ENCODE results near the gene SYTL1. TPM values are rescaled to one million over a fixed set of nuclear protein-coding genes. Genes with fewer than 3 reads are reported as not detected.

Gene SYTL1
- total and polyA plus RNA-seq, 9 of the 15 experiments (the other 6 are each of a cell fraction or from before 2014, with no cell fraction given), result 0.04 to 9.3 (median 1.7) TPM

GRCh38 chr1:27379564-27380122 is 37.8 kb downstream of the SYTL1 start:
- no peak overlapping the region for H3K27ac ChIP-seq (ENCODE audit: extremely low read depth, low read depth, low read length)
- peak overlapping the region in 1 of 2 experiments; percentile 82; a peak in 2 of 4 replicates for H3K9ac ChIP-seq (ENCODE audit: insufficient read depth in 1 of 2, low read depth in 2 of 2, low read length in 2 of 2)
- no peaks in the 10 kb centered on the region for H3K27me3 ChIP-seq (ENCODE audit: control insufficient read depth in 2 of 2, insufficient read depth in 2 of 2, low read length in 2 of 2)
- H3K9me3 ChIP-seq (replicated peaks; ENCODE audit: control insufficient read depth, insufficient read depth, low read depth, low read length), result no peaks in the 10 kb centered on the region
- in situ Hi-C loops (cut with MboI), result no loop called here
- H3K79me2 ChIP-seq (ENCODE audit: control insufficient read depth, insufficient read depth, low read length), result no peaks in the 10 kb centered on the region
- H3K9me1 ChIP-seq (ENCODE audit: control insufficient read depth, insufficient read depth, low read length), result no peaks in the 10 kb centered on the region
- H3K4me3 ChIP-seq, result no peak overlapping the region
- 34% methylated on average over 11 of the region's 11 CpGs for WGBS (ENCODE audit: insufficient coverage, low coverage, missing lambda C conversion rate)
- TF ChIP-seq HOXB6 (CRISPR knock-in tag; IDR thresholded peaks at IDR 0.05; ENCODE audit: borderline replicate concordance), result no peak
- TF ChIP-seq, protein P1, sequence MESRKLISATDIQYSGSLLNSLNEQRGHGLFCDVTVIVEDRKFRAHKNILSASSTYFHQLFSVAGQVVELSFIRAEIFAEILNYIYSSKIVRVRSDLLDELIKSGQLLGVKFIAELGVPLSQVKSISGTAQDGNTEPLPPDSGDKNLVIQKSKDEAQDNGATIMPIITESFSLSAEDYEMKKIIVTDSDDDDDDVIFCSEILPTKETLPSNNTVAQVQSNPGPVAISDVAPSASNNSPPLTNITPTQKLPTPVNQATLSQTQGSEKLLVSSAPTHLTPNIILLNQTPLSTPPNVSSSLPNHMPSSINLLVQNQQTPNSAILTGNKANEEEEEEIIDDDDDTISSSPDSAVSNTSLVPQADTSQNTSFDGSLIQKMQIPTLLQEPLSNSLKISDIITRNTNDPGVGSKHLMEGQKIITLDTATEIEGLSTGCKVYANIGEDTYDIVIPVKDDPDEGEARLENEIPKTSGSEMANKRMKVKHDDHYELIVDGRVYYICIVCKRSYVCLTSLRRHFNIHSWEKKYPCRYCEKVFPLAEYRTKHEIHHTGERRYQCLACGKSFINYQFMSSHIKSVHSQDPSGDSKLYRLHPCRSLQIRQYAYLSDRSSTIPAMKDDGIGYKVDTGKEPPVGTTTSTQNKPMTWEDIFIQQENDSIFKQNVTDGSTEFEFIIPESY (CRISPR knock-in tag; IDR thresholded peaks at IDR 0.05), result no peak
- TF ChIP-seq, protein P2, sequence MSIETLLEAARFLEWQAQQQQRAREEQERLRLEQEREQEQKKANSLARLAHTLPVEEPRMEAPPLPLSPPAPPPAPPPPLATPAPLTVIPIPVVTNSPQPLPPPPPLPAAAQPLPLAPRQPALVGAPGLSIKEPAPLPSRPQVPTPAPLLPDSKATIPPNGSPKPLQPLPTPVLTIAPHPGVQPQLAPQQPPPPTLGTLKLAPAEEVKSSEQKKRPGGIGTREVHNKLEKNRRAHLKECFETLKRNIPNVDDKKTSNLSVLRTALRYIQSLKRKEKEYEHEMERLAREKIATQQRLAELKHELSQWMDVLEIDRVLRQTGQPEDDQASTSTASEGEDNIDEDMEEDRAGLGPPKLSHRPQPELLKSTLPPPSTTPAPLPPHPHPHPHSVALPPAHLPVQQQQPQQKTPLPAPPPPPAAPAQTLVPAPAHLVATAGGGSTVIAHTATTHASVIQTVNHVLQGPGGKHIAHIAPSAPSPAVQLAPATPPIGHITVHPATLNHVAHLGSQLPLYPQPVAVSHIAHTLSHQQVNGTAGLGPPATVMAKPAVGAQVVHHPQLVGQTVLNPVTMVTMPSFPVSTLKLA (conservative IDR thresholded peaks at IDR 0.05), result 0 out of 4 replicates have a peak, but pooled peaks of 1 of the 2 experiments have one; percentile 21
- H2AFZ ChIP-seq (ENCODE audit: low read depth, low read length), result peak overlapping the region; percentile 3; the same call in 1 of the 2 replicates
- intact Hi-C loops (cut with micrococcal nuclease), result no loop called here
- DNase-seq (ENCODE audit: extremely low read depth in 1 of 4, low spot score in 3 of 4) (no peak), ATAC-seq (no peak), FAIRE-seq (peak; percentile 61)
- H4K20me1 ChIP-seq (replicated peaks; ENCODE audit: control insufficient read depth, insufficient read depth, low read length), result no peaks in the 10 kb centered on the region; the same call in 1 of the 2 replicates
- H3K36me3 ChIP-seq (ENCODE audit: control insufficient read depth, insufficient read depth, low read length), result no peaks in the 10 kb centered on the region
- ChIA-PET CTCF (ENCODE audit: low intra/inter-chr PET ratio) (no interaction called here), POLR2A (interaction anchor here (0.7 to 1.0 kb wide), 3 partner anchors 9 to 22 kb away, joined by 3 to 4 read pairs (median 3); no protein-coding TSS in a partner anchor)
- H3K4me2 ChIP-seq (ENCODE audit: insufficient read depth, low read length), result no peak overlapping the region
- no TSS peak for BruUV-seq (replicated peaks)
- peaks cover 9 to 42% of the 10 kb centered on the region in 2 experiments for H3K4me1 ChIP-seq (replicated peaks in 1 of 2; ENCODE audit: control insufficient read depth in 2 of 2, insufficient read depth in 2 of 2, low read length in 2 of 2)

Data from K562 (cell line).